ENCODE data around the gene SAMD1.
A peak's percentile ranks its signal among the peaks of the same experiment; 100 is the strongest.

SAMD1 gene

DNA sequence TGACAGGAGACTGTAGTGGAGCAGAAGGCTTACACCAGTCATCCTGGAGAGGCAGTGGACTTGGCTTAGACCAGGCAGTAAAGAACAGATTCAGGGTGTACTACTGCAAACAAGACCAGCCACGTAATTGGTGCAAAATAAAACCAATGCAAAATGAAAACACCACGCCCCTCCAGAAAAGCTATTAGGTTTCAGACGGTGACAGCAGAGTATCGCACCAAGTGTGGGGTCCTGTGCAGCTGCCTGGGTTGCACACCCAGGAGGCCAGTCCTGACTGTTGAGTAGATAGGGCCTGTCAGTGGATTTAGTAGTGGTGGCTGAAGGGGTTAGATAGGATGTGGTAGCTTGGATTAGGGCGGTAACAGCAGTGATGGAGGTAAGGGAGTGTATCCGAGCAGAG is 32.4 kb upstream of the SAMD1 start:
- Histone ChIP-seq H3K4me3 (ENCODE audit: low read depth, low read length) (no peak overlapping the region), H3K4me1 (ENCODE audit: control insufficient read depth in 1 of 2, insufficient read depth in 2 of 2, low read length in 2 of 2) (peaks cover 9 to 10% of the 10 kb centered on the region in 2 experiments), H3K79me1 (ENCODE audit: low read length) (peaks cover 4% of the 10 kb centered on the region), H3K4ac (ENCODE audit: low read depth, low read length) (no peak overlapping the region), H3K4me2 (ENCODE audit: low read length) (no peak overlapping the region), H3K23ac (ENCODE audit: low read length) (no peak overlapping the region), H3K9ac (ENCODE audit: low read length) (no peak overlapping the region), H2AK5ac (ENCODE audit: low read length) (no peak overlapping the region), H2AFZ (ENCODE audit: insufficient read depth, low read length, poor library complexity) (no peak overlapping the region), H4K91ac (ENCODE audit: low read depth, low read length) (no peak overlapping the region), H3K27ac (ENCODE audit: low read depth, low read length) (no peak overlapping the region), H3K14ac (ENCODE audit: low read length) (no peak overlapping the region), H3K18ac (ENCODE audit: low read length) (no peak overlapping the region), H3K36me3 (ENCODE audit: control insufficient read depth in 1 of 2, insufficient read depth in 2 of 2, low read length in 2 of 2) (peaks cover 10 to 16% of the 10 kb centered on the region in 2 experiments), H3K27me3 (ENCODE audit: insufficient read depth, low read length) (no peaks in the 10 kb centered on the region), H3K79me2 (ENCODE audit: control insufficient read depth, insufficient read depth, low read length, poor library complexity) (no peaks in the 10 kb centered on the region), H4K12ac (ENCODE audit: low read depth, low read length) (no peak overlapping the region), H2BK120ac (ENCODE audit: insufficient read depth, low read length, poor library complexity) (no peak overlapping the region), H2BK12ac (ENCODE audit: low read length) (no peak overlapping the region), H4K8ac (ENCODE audit: low read depth, low read length) (no peak overlapping the region), H3K9me3 (ENCODE audit: insufficient read depth, low read depth, low read length) (no peaks in the 10 kb centered on the region), H2BK5ac (ENCODE audit: low read depth, low read length, poor library complexity) (no peak overlapping the region)
- WGBS (ENCODE audit: extremely low coverage, insufficient coverage, insufficient read length), result no CpG with 5 or more reads among the region's 6 CpGs
- no peak for DNase-seq

DNA sequence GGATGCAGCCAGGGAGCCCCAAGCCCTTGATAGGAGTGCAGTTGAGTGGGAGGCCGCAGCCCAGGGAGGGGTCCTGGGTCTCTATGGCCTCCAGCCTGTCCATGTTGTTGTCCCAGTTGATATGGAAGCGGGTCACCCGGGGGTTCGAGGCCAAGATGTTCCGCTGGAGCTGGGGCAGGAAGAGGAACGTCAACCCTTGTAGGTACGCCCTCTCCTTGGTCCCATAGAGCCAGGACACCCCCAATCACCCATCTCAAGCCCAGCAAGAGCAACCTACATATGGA is 29.9 kb upstream of the SAMD1 start:
- H3K14ac ChIP-seq (ENCODE audit: low read length), result no peak overlapping the region
- peaks cover 10 to 13% of the 10 kb centered on the region in 2 experiments for H3K36me3 ChIP-seq (ENCODE audit: control insufficient read depth in 1 of 2, insufficient read depth in 2 of 2, low read length in 2 of 2)
- peak overlapping the region; percentile 28 for H4K12ac ChIP-seq (ENCODE audit: low read depth, low read length)
- no peak overlapping the region for H3K4ac ChIP-seq (ENCODE audit: low read depth, low read length)
- no peak overlapping the region for H3K4me2 ChIP-seq (ENCODE audit: low read length)
- H2AFZ ChIP-seq (ENCODE audit: insufficient read depth, low read length, poor library complexity), result no peak overlapping the region
- H4K8ac ChIP-seq (ENCODE audit: low read depth, low read length), result no peak overlapping the region
- no peak overlapping the region for H3K4me3 ChIP-seq (ENCODE audit: low read depth, low read length)
- H2BK12ac ChIP-seq (ENCODE audit: low read length), result no peak overlapping the region
- H3K9ac ChIP-seq (ENCODE audit: low read length), result no peak overlapping the region
- no peak overlapping the region for H4K91ac ChIP-seq (ENCODE audit: low read depth, low read length)
- H3K27ac ChIP-seq (ENCODE audit: low read depth, low read length), result no peak overlapping the region
- no peak for DNase-seq
- H3K79me1 ChIP-seq (ENCODE audit: low read length), result peaks cover 4% of the 10 kb centered on the region
- no peaks in the 10 kb centered on the region for H3K9me3 ChIP-seq (ENCODE audit: insufficient read depth, low read depth, low read length)
- no CpG with 5 or more reads among the region's 7 CpGs for WGBS (ENCODE audit: extremely low coverage, insufficient coverage, insufficient read length)
- H2BK5ac ChIP-seq (ENCODE audit: low read depth, low read length, poor library complexity), result no peak overlapping the region
- H3K27me3 ChIP-seq (ENCODE audit: insufficient read depth, low read length), result no peaks in the 10 kb centered on the region
- peaks cover 2% of the 10 kb centered on the region for H3K79me2 ChIP-seq (ENCODE audit: control insufficient read depth, insufficient read depth, low read length, poor library complexity)
- H3K23ac ChIP-seq (ENCODE audit: low read length), result no peak overlapping the region
- H2BK120ac ChIP-seq (ENCODE audit: insufficient read depth, low read length, poor library complexity), result no peak overlapping the region
- H3K4me1 ChIP-seq (ENCODE audit: control insufficient read depth in 1 of 2, insufficient read depth in 2 of 2, low read length in 2 of 2), result peaks cover 12 to 20% of the 10 kb centered on the region in 2 experiments
- no peak overlapping the region for H3K18ac ChIP-seq (ENCODE audit: low read length)
- no peak overlapping the region for H2AK5ac ChIP-seq (ENCODE audit: low read length)

DNA sequence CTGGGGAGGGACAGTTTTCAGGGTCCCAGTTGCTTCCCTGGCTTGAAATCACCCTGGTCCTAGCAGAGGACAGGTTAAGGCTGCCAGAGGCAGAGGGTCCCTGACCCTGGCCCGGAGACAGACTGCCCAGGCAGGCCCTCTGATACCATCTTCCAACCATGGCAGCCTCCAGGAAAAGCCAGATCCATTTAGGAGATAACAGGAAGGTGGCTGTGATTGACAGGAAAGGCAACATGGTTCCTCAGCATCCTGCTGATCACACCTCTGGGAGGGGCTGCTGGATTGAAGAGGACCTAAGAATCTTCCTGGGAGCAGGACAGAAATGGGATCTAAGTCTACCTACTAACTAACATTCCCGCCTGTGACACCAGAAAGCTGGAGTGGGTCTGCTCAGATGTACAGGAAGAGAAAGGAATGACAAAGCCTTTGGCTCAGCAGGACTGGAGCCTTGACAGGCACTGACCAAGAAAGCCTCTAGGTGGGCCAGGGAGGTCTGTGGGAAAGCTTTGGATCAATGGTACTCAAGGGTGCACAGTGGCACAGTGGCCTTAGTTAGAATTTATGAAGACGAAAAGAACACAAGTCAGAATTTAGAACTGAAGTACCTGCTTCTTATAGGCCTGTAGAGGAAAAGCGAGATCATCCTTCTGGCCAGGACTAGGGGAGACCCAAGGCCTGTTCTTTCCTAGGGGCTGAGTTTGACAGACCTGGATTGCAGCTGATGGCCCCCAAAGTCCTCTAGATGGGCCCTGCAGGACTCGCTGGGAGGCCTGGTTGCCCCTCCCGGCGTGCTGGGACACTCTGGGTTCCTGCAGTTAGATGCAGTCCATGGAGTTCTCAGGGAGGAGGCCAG is 29.3 kb upstream of the SAMD1 start:
- Histone ChIP-seq H3K4ac (ENCODE audit: low read depth, low read length) (no peak overlapping the region), H2AK5ac (ENCODE audit: low read length) (no peak overlapping the region), H3K9ac (ENCODE audit: low read length) (no peak overlapping the region), H4K8ac (ENCODE audit: low read depth, low read length) (no peak overlapping the region), H3K27ac (ENCODE audit: low read depth, low read length) (no peak overlapping the region), H3K4me2 (ENCODE audit: low read length) (no peak overlapping the region), H3K27me3 (ENCODE audit: insufficient read depth, low read length) (no peaks in the 10 kb centered on the region), H3K36me3 (ENCODE audit: control insufficient read depth in 1 of 2, insufficient read depth in 2 of 2, low read length in 2 of 2) (peaks cover 10 to 13% of the 10 kb centered on the region in 2 experiments), H4K12ac (ENCODE audit: low read depth, low read length) (no peak overlapping the region), H3K18ac (ENCODE audit: low read length) (no peak overlapping the region), H3K14ac (ENCODE audit: low read length) (no peak overlapping the region), H2BK120ac (ENCODE audit: insufficient read depth, low read length, poor library complexity) (no peak overlapping the region), H3K79me2 (ENCODE audit: control insufficient read depth, insufficient read depth, low read length, poor library complexity) (peaks cover 2% of the 10 kb centered on the region), H3K23ac (ENCODE audit: low read length) (no peak overlapping the region), H2BK12ac (ENCODE audit: low read length) (no peak overlapping the region), H4K91ac (ENCODE audit: low read depth, low read length) (no peak overlapping the region), H2AFZ (ENCODE audit: insufficient read depth, low read length, poor library complexity) (no peak overlapping the region), H3K79me1 (ENCODE audit: low read length) (peaks cover 4% of the 10 kb centered on the region), H3K4me3 (ENCODE audit: low read depth, low read length) (no peak overlapping the region), H2BK5ac (ENCODE audit: low read depth, low read length, poor library complexity) (no peak overlapping the region), H3K9me3 (ENCODE audit: insufficient read depth, low read depth, low read length) (no peaks in the 10 kb centered on the region), H3K4me1 (ENCODE audit: control insufficient read depth in 1 of 2, insufficient read depth in 2 of 2, low read length in 2 of 2) (peaks cover 12 to 20% of the 10 kb centered on the region in 2 experiments)
- DNase-seq, result no peak
- no CpG with 5 or more reads among the region's 7 CpGs for WGBS (ENCODE audit: extremely low coverage, insufficient coverage, insufficient read length)

DNA sequence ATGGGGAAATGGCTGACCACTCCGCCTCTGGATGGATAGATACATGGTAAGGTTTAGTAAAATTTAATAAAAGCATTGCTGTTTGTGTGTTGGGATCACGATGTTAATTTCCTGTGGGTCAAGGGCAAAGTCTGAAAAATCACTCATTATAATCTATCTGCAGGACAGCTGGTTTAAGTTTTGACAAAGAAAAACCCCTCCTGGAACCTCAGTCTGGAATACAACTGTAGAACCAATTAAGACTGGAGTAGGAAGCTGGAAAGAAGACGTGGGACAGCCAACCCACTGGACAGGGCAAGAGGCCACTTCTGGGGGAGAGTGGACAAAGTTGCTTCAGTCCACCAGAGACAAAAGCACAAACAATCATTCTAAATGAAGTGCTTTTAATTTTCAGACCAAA is 28.6 kb upstream of the SAMD1 start:
- H3K27ac ChIP-seq (ENCODE audit: low read depth, low read length), result no peak overlapping the region
- no peak overlapping the region for H3K4me3 ChIP-seq (ENCODE audit: low read depth, low read length)
- no peak overlapping the region for H3K23ac ChIP-seq (ENCODE audit: low read length)
- WGBS (ENCODE audit: extremely low coverage, insufficient coverage, insufficient read length), result no CpG with 5 or more reads among the region's 3 CpGs
- peaks cover 8 to 10% of the 10 kb centered on the region in 2 experiments for H3K36me3 ChIP-seq (ENCODE audit: control insufficient read depth in 1 of 2, insufficient read depth in 2 of 2, low read length in 2 of 2)
- H3K4ac ChIP-seq (ENCODE audit: low read depth, low read length), result peak overlapping the region; percentile 24
- H3K79me2 ChIP-seq (ENCODE audit: control insufficient read depth, insufficient read depth, low read length, poor library complexity), result peaks cover 2% of the 10 kb centered on the region
- no peak overlapping the region for H2BK120ac ChIP-seq (ENCODE audit: insufficient read depth, low read length, poor library complexity)
- H3K4me2 ChIP-seq (ENCODE audit: low read length), result no peak overlapping the region
- H4K12ac ChIP-seq (ENCODE audit: low read depth, low read length), result no peak overlapping the region
- no peak overlapping the region for H2BK5ac ChIP-seq (ENCODE audit: low read depth, low read length, poor library complexity)
- H3K18ac ChIP-seq (ENCODE audit: low read length), result no peak overlapping the region
- H3K79me1 ChIP-seq (ENCODE audit: low read length), result peaks cover 4% of the 10 kb centered on the region
- H4K8ac ChIP-seq (ENCODE audit: low read depth, low read length), result no peak overlapping the region
- H3K27me3 ChIP-seq (ENCODE audit: insufficient read depth, low read length), result no peaks in the 10 kb centered on the region
- no peaks in the 10 kb centered on the region for H3K9me3 ChIP-seq (ENCODE audit: insufficient read depth, low read depth, low read length)
- H2BK12ac ChIP-seq (ENCODE audit: low read length), result no peak overlapping the region
- no peak for DNase-seq
- no peak overlapping the region for H2AK5ac ChIP-seq (ENCODE audit: low read length)
- no peak overlapping the region for H4K91ac ChIP-seq (ENCODE audit: low read depth, low read length)
- peaks cover 12 to 20% of the 10 kb centered on the region in 2 experiments for H3K4me1 ChIP-seq (ENCODE audit: control insufficient read depth in 1 of 2, insufficient read depth in 2 of 2, low read length in 2 of 2)
- H3K9ac ChIP-seq (ENCODE audit: low read length), result no peak overlapping the region
- H2AFZ ChIP-seq (ENCODE audit: insufficient read depth, low read length, poor library complexity), result no peak overlapping the region
- no peak overlapping the region for H3K14ac ChIP-seq (ENCODE audit: low read length)
